Pancreas (tissue), 10 donors: ENCODE measurements around the gene CFAP77. TPM values are rescaled to one million over a fixed set of nuclear protein-coding genes. Genes with fewer than 3 reads are reported as not detected.

Experiments used
- ATAC-seq, 4 donors: fragments of 200-7000 bp; cut with Tn5 transposase; one replicate each; pipeline versions ENCODE4 v1.8.0 to v1.9.1; 2020; ENCODE audit warnings: mild to moderate bottlenecking in 4 of 4, moderate library complexity in 4 of 4
- DNase-seq, 6 donors: peaks; one replicate each; pipeline ENCODE4 v3.0.0-alpha.2; 2020
- FAIRE-seq: peaks from 2 replicates; lab custom pipeline; 2012; peaks lifted over from hg19 to GRCh38; lab: Jason Lieb, UNC
- H3K27ac ChIP-seq, 4 donors: fragments of 200-600 bp; sonication (generic); 1 replicate in 3 of 4; 2 replicates in 1 of 4; pipeline versions ENCODE4 v1.5.0 to v1.8.0; 2020
- H3K27me3 ChIP-seq, 4 donors: fragments of 200-600 bp; one replicate each; pipeline ENCODE4 v1.8.0; 2021
- H3K36me3 ChIP-seq, 3 donors: fragments of 200-600 bp; sonication (generic) in 1 of 3; one replicate each; pipeline versions ENCODE4 v1.5.0 to v1.8.0; 2020 to 2021
- H3K4me1 ChIP-seq, 3 donors: fragments of 200-600 bp; one replicate each; pipeline ENCODE4 v1.8.0; 2021
- H3K4me3 ChIP-seq, 4 donors: fragments of 200-600 bp; sonication (generic) in 2 of 4; one replicate each; pipeline versions ENCODE4 v1.5.0 to v1.8.0; 2020 to 2021
- H3K9me3 ChIP-seq, 4 donors: fragments of 200-600 bp; one replicate each; pipeline ENCODE4 v1.8.0; 2021
- CTCF ChIP-seq, 4 donors: fragments of 200-600 bp; sonication (generic) in 3 of 4; IDR thresholded peaks; one replicate each; pipeline versions ENCODE4 v1.5.0 to v1.8.0; 2021; ENCODE audit warnings: antibody characterized with exemption in 4 of 4
- WGBS, 2 donors: extraction: QIAGEN DNeasy Blood & Tissue Kit; methylation state at CpG; one replicate each; pipeline ENCODE4 v1.1.7; 2013; 5-methylcytosine and 5-hydroxymethylcytosine counted together
- intact Hi-C, 3 donors: fragments of 100-400 bp; cut with DNase I; formaldehyde crosslinking; loops; one replicate each; pipeline versions ENCODE4 v1.11.1 to v1.14.2; 2022
- polyA plus RNA-seq, 2 donors: library from polyadenylated mRNA; stranded (reverse); fragments of 200-250 nt; gene quantifications; one replicate each; pipeline ENCODE4 v1.2.3, GENCODE V29; 2013
- total RNA-seq, 6 donors: library from RNA; stranded (reverse); fragmentation: NEBNext Ultra II Directional in 4 of 6; extraction: Animal tissue kit (Norgen Biotek cat#: 25700) in 4 of 6; gene quantifications; one replicate each; pipeline versions ENCODE4 v1.2.1 to v1.2.4, GENCODE V29; 2021 to 2023
- donor health status: healthy with polysubstance abuse.
- donor health status: DM: no; HTN: no; CAD: no; lungs with moderate emphysema.
- donor health status: DM: no; HTN: no; CAD: no.
- donor health status: control.
- donor health status: control.
- donor health status: Bipolar disorder and iron deficiency.
- donor health status: DM: yes; HTN: yes; CAD: no.
- donor health status: DM: no; HTN: no; CAD: no.
- donor health status: DM: no; HTN: no; CAD: no.
- donor health status: DM: yes; HTN: yes; CAD: no.

CFAP77 gene
- total and polyA plus RNA-seq, 8 donors = not detected

GRCh38 chr9:132538071-132538470 lies 128.1 kb downstream of the CFAP77 start:
- Histone ChIP-seq H3K9me3 (no peaks in the 10 kb centered on the region), H3K4me1 (no peaks in the 10 kb centered on the region), H3K27me3 (no peaks in the 10 kb centered on the region), H3K27ac (no peak overlapping the region), H3K36me3 (no peaks in the 10 kb centered on the region), H3K4me3 (no peak overlapping the region)
- DNase-seq (peak in 3 of 6 donors; percentile 6 to 21 (median 13)), ATAC-seq (peak; percentile 38 to 69 (median 54)), FAIRE-seq (no peak)
- 39% methylated on average over 8 of the region's 8 CpGs for WGBS, 2 donors
- TF ChIP-seq CTCF (IDR thresholded peaks at IDR 0.05) = no peak
- intact Hi-C loops = no loop called here

- no peaks in the 10 kb centered on the region for H3K9me3 ChIP-seq
- no peak overlapping the region for H3K27ac ChIP-seq
- no peaks in the 10 kb centered on the region for H3K27me3 ChIP-seq
- ATAC-seq (no peak), DNase-seq (peak in 1 of 6 donors; percentile 3), FAIRE-seq (no peak)
- no peaks in the 10 kb centered on the region for H3K36me3 ChIP-seq
- no peaks in the 10 kb centered on the region for H3K4me1 ChIP-seq
- intact Hi-C loops = no loop called here
- H3K4me3 ChIP-seq = no peak overlapping the region
- WGBS, 2 donors = 80 to 88% methylated on average over 7 of the region's 7 CpGs
- TF ChIP-seq CTCF (IDR thresholded peaks at IDR 0.05) = no peak
Observed at GRCh38 chr9:132539096-132539495, 129.1 kb downstream of the CFAP77 start.

- DNase-seq = peak in 1 of 6 donors; percentile 20
- intact Hi-C loops = no loop called here
- Histone ChIP-seq H3K27me3 (no peaks in the 10 kb centered on the region), H3K27ac (no peak overlapping the region), H3K9me3 (no peaks in the 10 kb centered on the region), H3K4me1 (no peaks in the 10 kb centered on the region), H3K4me3 (no peak overlapping the region), H3K36me3 (no peaks in the 10 kb centered on the region)
- no peak for ATAC-seq
- TF ChIP-seq CTCF (IDR thresholded peaks at IDR 0.05) = no peak
- FAIRE-seq = no peak
- WGBS, 2 donors = 78 to 84% methylated on average over 8 of the region's 8 CpGs
Observed at GRCh38 chr9:132541051-132541450, 131.0 kb downstream of the CFAP77 start.

GRCh38 chr9:132541870-132542830 lies 132.1 kb downstream of the CFAP77 start:
- no peak overlapping the region for H3K27ac ChIP-seq
- H3K27me3 ChIP-seq = no peaks in the 10 kb centered on the region
- H3K4me3 ChIP-seq = no peak overlapping the region
- intact Hi-C loops = no loop called here
- 79 to 88% methylated on average over 19 of the region's 19 CpGs for WGBS, 2 donors
- H3K9me3 ChIP-seq = no peaks in the 10 kb centered on the region
- ATAC-seq (no peak), DNase-seq (peak in 1 of 6 donors; percentile 20), FAIRE-seq (no peak)
- no peaks in the 10 kb centered on the region for H3K36me3 ChIP-seq
- no peaks in the 10 kb centered on the region for H3K4me1 ChIP-seq
- no peak for TF ChIP-seq CTCF (IDR thresholded peaks at IDR 0.05)

GRCh38 chr9:132543251-132543650 lies 133.2 kb downstream of the CFAP77 start:
- TF ChIP-seq CTCF (IDR thresholded peaks at IDR 0.05) = no peak
- intact Hi-C loops = no loop called here
- H3K27me3 ChIP-seq = no peaks in the 10 kb centered on the region
- WGBS, 2 donors = 94 to 96% methylated on average over 4 of the region's 4 CpGs
- no peaks in the 10 kb centered on the region for H3K4me1 ChIP-seq
- H3K36me3 ChIP-seq = no peaks in the 10 kb centered on the region
- no peak overlapping the region for H3K4me3 ChIP-seq
- ATAC-seq (no peak), DNase-seq (peak in 1 of 6 donors; percentile 43), FAIRE-seq (no peak)
- no peaks in the 10 kb centered on the region for H3K9me3 ChIP-seq
- no peak overlapping the region for H3K27ac ChIP-seq
